SK-N-MC (cell line): ENCODE measurements around the gene SEMA3A.

Source experiments
- EZH2 ChIP-seq: fragments of 200-600 bp; sonication (generic); IDR thresholded peaks from one replicate; pipeline ENCODE4 v1.6.1; 2017; ENCODE audit warnings: antibody characterized with exemption
- FOXP2 ChIP-seq: optimal IDR thresholded peaks from 2 replicates; pipeline ENCODE3; 2011; ENCODE audit warnings: mild to moderate bottlenecking, moderate library complexity; ENCODE audit not compliant: insufficient read depth; ENCODE audit errors: extremely low read length, control extremely low read depth
- POLR2AphosphoS5 ChIP-seq: IDR thresholded peaks from 2 replicates; pipeline ENCODE4 v1.6.1; 2012; ENCODE audit warnings: mild to moderate bottlenecking, low read depth, low read length, borderline replicate concordance

GRCh38 chr7:84057576-84057975 lies 137.0 kb downstream of the SEMA3A start:
- no peak for TF ChIP-seq POLR2AphosphoS5
- no peak for TF ChIP-seq EZH2
- no peak for TF ChIP-seq FOXP2
